GM08714 (cell line): ENCODE measurements around the gene AP1M1.
"Not testable (repeated sequence)": the region's sequence is repeated elsewhere in the genome, so short reads cannot be mapped to it uniquely, and the experiment has no call there.

ENCODE experiments used
- H3K4me3 ChIP-seq: fragments of 200-500 bp; sonication (Bioruptor generic); 2 replicates; pipeline ENCODE4 v1.5.1; 2014; ENCODE audit warnings: mild to moderate bottlenecking, low read length, inconsistent platforms
- ZNF274 ChIP-seq: IDR thresholded peaks from 2 replicates; pipeline ENCODE4 v1.6.1; 2012; ENCODE audit warnings: mild to moderate bottlenecking, low read depth, low read length

The AP1M1 gene

GRCh38 chr19:16265205-16265604 is 67.5 kb downstream of the AP1M1 start:
- TF ChIP-seq ZNF274 = no peak
- H3K4me3 ChIP-seq = no peak overlapping the region

GRCh38 chr19:16265890-16266585 is 68.3 kb downstream of the AP1M1 start:
- TF ChIP-seq ZNF274 = no peak

GRCh38 chr19:16266586-16266942 is 68.9 kb downstream of the AP1M1 start:
- no peak overlapping the region for H3K4me3 ChIP-seq
- TF ChIP-seq ZNF274 = no peak

More at GRCh38 chr19:16265890-16266585, 68.3 kb downstream of the AP1M1 start:
- H3K4me3 ChIP-seq = no peak overlapping the region

- no peak overlapping the region for H3K4me3 ChIP-seq
- no peak for TF ChIP-seq ZNF274
Measured at GRCh38 chr19:16268676-16269319, 71.1 kb downstream of the AP1M1 start.

- no peak overlapping the region for H3K4me3 ChIP-seq
- TF ChIP-seq ZNF274 = no peak
Measured at GRCh38 chr19:16272945-16273344, 75.2 kb downstream of the AP1M1 start.

- H3K4me3 ChIP-seq = no peak overlapping the region
- no peak for TF ChIP-seq ZNF274
Measured at GRCh38 chr19:16274447-16274846, 76.7 kb downstream of the AP1M1 start.

- H3K4me3 ChIP-seq = no peak overlapping the region
- TF ChIP-seq ZNF274 = no peak
Measured at GRCh38 chr19:16280306-16280705, 82.6 kb downstream of the AP1M1 start.

GRCh38 chr19:16281743-16282142 is 84.0 kb downstream of the AP1M1 start:
- no peak overlapping the region for H3K4me3 ChIP-seq

GRCh38 chr19:16283210-16284061 is 85.7 kb downstream of the AP1M1 start:
- no peak overlapping the region; the same call in 1 of the 2 replicates for H3K4me3 ChIP-seq
- TF ChIP-seq ZNF274 = no peak

More at GRCh38 chr19:16281743-16282142, 84.0 kb downstream of the AP1M1 start:
- no peak for TF ChIP-seq ZNF274

GRCh38 chr19:16284505-16284904 is 86.8 kb downstream of the AP1M1 start:
- TF ChIP-seq ZNF274 = no peak
- no peak overlapping the region for H3K4me3 ChIP-seq

GRCh38 chr19:16285079-16285478 is 87.4 kb downstream of the AP1M1 start:
- not testable (repeated sequence) for H3K4me3 ChIP-seq

GRCh38 chr19:16285769-16286498 is 88.2 kb downstream of the AP1M1 start:
- no peak overlapping the region for H3K4me3 ChIP-seq
- TF ChIP-seq ZNF274 = no peak

GRCh38 chr19:16288544-16288943 is 90.8 kb downstream of the AP1M1 start:
- TF ChIP-seq ZNF274 = no peak
- no peak overlapping the region for H3K4me3 ChIP-seq

GRCh38 chr19:16289594-16289993 is 91.9 kb downstream of the AP1M1 start:
- TF ChIP-seq ZNF274 = no peak
- no peak overlapping the region for H3K4me3 ChIP-seq

GRCh38 chr19:16290692-16291091 is 93.0 kb downstream of the AP1M1 start:
- TF ChIP-seq ZNF274 = no peak
- no peak overlapping the region for H3K4me3 ChIP-seq
